ENCODE measurements around the gene ZNF428.
"Not testable (repeated sequence)": the region's sequence is repeated elsewhere in the genome, so short reads cannot be mapped to it uniquely, and the experiment has no call there.

ZNF428 gene

GRCh38 chr19:43616306-43616705, 3.1 kb downstream of the ZNF428 start:
- H3K4me1 ChIP-seq (ENCODE audit: control insufficient read depth, insufficient read depth, low read length) = peaks cover 13% of the 10 kb centered on the region
- no peak overlapping the region for H3K4me3 ChIP-seq (ENCODE audit: low read depth, low read length)
- H3K9me3 ChIP-seq (ENCODE audit: control insufficient read depth, insufficient read depth, low read depth, low read length) = no peaks in the 10 kb centered on the region
- no peak overlapping the region for H3K9ac ChIP-seq (ENCODE audit: low read length)
- H3K27ac ChIP-seq (ENCODE audit: low read depth, low read length) = no peak overlapping the region
- peaks cover 22% of the 10 kb centered on the region for H3K36me3 ChIP-seq (ENCODE audit: control insufficient read depth, insufficient read depth, low read length)
- H3K27me3 ChIP-seq (ENCODE audit: control insufficient read depth, insufficient read depth, low read length) = no peaks in the 10 kb centered on the region

GRCh38 chr19:43612374-43612773, 7.1 kb downstream of the ZNF428 start:
- peaks cover 28% of the 10 kb centered on the region for H3K36me3 ChIP-seq (ENCODE audit: control insufficient read depth, insufficient read depth, low read length)
- peaks cover 4% of the 10 kb centered on the region; the same call in 1 of the 2 replicates for H3K4me1 ChIP-seq (ENCODE audit: control insufficient read depth, insufficient read depth, low read length)
- H3K27ac ChIP-seq (ENCODE audit: low read depth, low read length) = no peak overlapping the region
- no peaks in the 10 kb centered on the region for H3K27me3 ChIP-seq (ENCODE audit: control insufficient read depth, insufficient read depth, low read length)
- no peak overlapping the region for H3K4me3 ChIP-seq (ENCODE audit: low read depth, low read length)
- no peaks in the 10 kb centered on the region for H3K9me3 ChIP-seq (ENCODE audit: control insufficient read depth, insufficient read depth, low read depth, low read length)
- no peak overlapping the region for H3K9ac ChIP-seq (ENCODE audit: low read length)

GRCh38 chr19:43611788-43612187, 7.6 kb downstream of the ZNF428 start, which contains the start of gene SRRM5:
TSS of gene SRRM5 (plus strand) at chr19:43612088. CDS start at chr19:43612122, 34 bp downstream.
- H3K9ac ChIP-seq (ENCODE audit: low read length) = no peak within 1 kb of the TSS
- no peak within 1 kb of the TSS for H3K27ac ChIP-seq (ENCODE audit: low read depth, low read length)
- H3K9me3 ChIP-seq (ENCODE audit: control insufficient read depth, insufficient read depth, low read depth, low read length) = no peaks in the 10 kb centered on the region
- peaks cover 4% of the 10 kb centered on the region; the same call in 1 of the 2 replicates for H3K4me1 ChIP-seq (ENCODE audit: control insufficient read depth, insufficient read depth, low read length)
- H3K27me3 ChIP-seq (ENCODE audit: control insufficient read depth, insufficient read depth, low read length) = no peaks in the 10 kb centered on the region
- H3K4me3 ChIP-seq (ENCODE audit: low read depth, low read length) = no peak within 1 kb of the TSS
- peaks cover 30% of the 10 kb centered on the region for H3K36me3 ChIP-seq (ENCODE audit: control insufficient read depth, insufficient read depth, low read length)

GRCh38 chr19:43610493-43610892, 8.9 kb downstream of the ZNF428 start:
- no peak overlapping the region for H3K4me3 ChIP-seq (ENCODE audit: low read depth, low read length)
- no peak overlapping the region for H3K9ac ChIP-seq (ENCODE audit: low read length)
- H3K27ac ChIP-seq (ENCODE audit: low read depth, low read length) = no peak overlapping the region
- H3K4me1 ChIP-seq (ENCODE audit: control insufficient read depth, insufficient read depth, low read length) = peaks cover 4% of the 10 kb centered on the region; the same call in 1 of the 2 replicates
- H3K9me3 ChIP-seq (ENCODE audit: control insufficient read depth, insufficient read depth, low read depth, low read length) = no peaks in the 10 kb centered on the region
- no peaks in the 10 kb centered on the region for H3K27me3 ChIP-seq (ENCODE audit: control insufficient read depth, insufficient read depth, low read length)
- H3K36me3 ChIP-seq (ENCODE audit: control insufficient read depth, insufficient read depth, low read length) = peaks cover 31% of the 10 kb centered on the region

- Histone ChIP-seq H3K27ac (ENCODE audit: low read depth, low read length) (no peak overlapping the region), H3K4me3 (ENCODE audit: low read depth, low read length) (no peak overlapping the region), H3K9ac (ENCODE audit: low read length) (no peak overlapping the region), H3K27me3 (ENCODE audit: control insufficient read depth, insufficient read depth, low read length) (no peaks in the 10 kb centered on the region), H3K36me3 (ENCODE audit: control insufficient read depth, insufficient read depth, low read length) (peaks cover 31% of the 10 kb centered on the region), H3K9me3 (ENCODE audit: control insufficient read depth, insufficient read depth, low read depth, low read length) (no peaks in the 10 kb centered on the region), H3K4me1 (ENCODE audit: control insufficient read depth, insufficient read depth, low read length) (peaks cover 4% of the 10 kb centered on the region; the same call in 1 of the 2 replicates)
These were observed 9.6 kb downstream of the ZNF428 start for GRCh38 chr19:43609872-43610271.

GRCh38 chr19:43607238-43608205, 11.9 kb downstream of the ZNF428 start:
- Histone ChIP-seq H3K36me3 (ENCODE audit: control insufficient read depth, insufficient read depth, low read length) (peaks cover 24% of the 10 kb centered on the region), H3K27me3 (ENCODE audit: control insufficient read depth, insufficient read depth, low read length) (no peaks in the 10 kb centered on the region), H3K27ac (ENCODE audit: low read depth, low read length) (no peak overlapping the region), H3K9ac (ENCODE audit: low read length) (no peak overlapping the region), H3K4me3 (ENCODE audit: low read depth, low read length) (no peak overlapping the region), H3K9me3 (ENCODE audit: control insufficient read depth, insufficient read depth, low read depth, low read length) (no peaks in the 10 kb centered on the region), H3K4me1 (ENCODE audit: control insufficient read depth, insufficient read depth, low read length) (peaks cover 4% of the 10 kb centered on the region; the same call in 1 of the 2 replicates)

GRCh38 chr19:43606569-43607229, 12.7 kb downstream of the ZNF428 start:
- Histone ChIP-seq H3K4me1 (ENCODE audit: control insufficient read depth, insufficient read depth, low read length) (peaks cover 4% of the 10 kb centered on the region; the same call in 1 of the 2 replicates), H3K27ac (ENCODE audit: low read depth, low read length) (no peak overlapping the region), H3K36me3 (ENCODE audit: control insufficient read depth, insufficient read depth, low read length) (peaks cover 16% of the 10 kb centered on the region), H3K9me3 (ENCODE audit: control insufficient read depth, insufficient read depth, low read depth, low read length) (no peaks in the 10 kb centered on the region), H3K4me3 (ENCODE audit: low read depth, low read length) (no peak overlapping the region), H3K9ac (ENCODE audit: low read length) (no peak overlapping the region), H3K27me3 (ENCODE audit: control insufficient read depth, insufficient read depth, low read length) (no peaks in the 10 kb centered on the region)

GRCh38 chr19:43605875-43606568, 13.4 kb downstream of the ZNF428 start:
- no peak overlapping the region for H3K27ac ChIP-seq (ENCODE audit: low read depth, low read length)

GRCh38 chr19:43600326-43600725, 19.1 kb downstream of the ZNF428 start:
- not testable (repeated sequence) for H3K4me3 ChIP-seq (ENCODE audit: low read depth, low read length); H3K4me1 ChIP-seq (ENCODE audit: control insufficient read depth, insufficient read depth, low read length); H3K9ac ChIP-seq (ENCODE audit: low read length); H3K9me3 ChIP-seq (ENCODE audit: control insufficient read depth, insufficient read depth, low read depth, low read length); H3K27me3 ChIP-seq (ENCODE audit: control insufficient read depth, insufficient read depth, low read length); H3K27ac ChIP-seq (ENCODE audit: low read depth, low read length)
- H3K36me3 ChIP-seq (ENCODE audit: control insufficient read depth, insufficient read depth, low read length) = peaks cover 19% of the 10 kb centered on the region

More at GRCh38 chr19:43605875-43606568, 13.4 kb downstream of the ZNF428 start:
- Histone ChIP-seq H3K4me3 (ENCODE audit: low read depth, low read length) (no peak overlapping the region), H3K4me1 (ENCODE audit: control insufficient read depth, insufficient read depth, low read length) (peaks cover 4% of the 10 kb centered on the region; the same call in 1 of the 2 replicates), H3K9me3 (ENCODE audit: control insufficient read depth, insufficient read depth, low read depth, low read length) (no peaks in the 10 kb centered on the region), H3K27me3 (ENCODE audit: control insufficient read depth, insufficient read depth, low read length) (no peaks in the 10 kb centered on the region), H3K9ac (ENCODE audit: low read length) (no peak overlapping the region), H3K36me3 (ENCODE audit: control insufficient read depth, insufficient read depth, low read length) (peaks cover 15% of the 10 kb centered on the region)

GRCh38 chr19:43599635-43600295, 19.7 kb downstream of the ZNF428 start:
- Histone ChIP-seq H3K9ac (ENCODE audit: low read length) (no peak overlapping the region), H3K27me3 (ENCODE audit: control insufficient read depth, insufficient read depth, low read length) (no peaks in the 10 kb centered on the region), H3K27ac (ENCODE audit: low read depth, low read length) (no peak overlapping the region), H3K4me1 (ENCODE audit: control insufficient read depth, insufficient read depth, low read length) (peaks cover 5% of the 10 kb centered on the region; the same call in 1 of the 2 replicates), H3K4me3 (ENCODE audit: low read depth, low read length) (no peak overlapping the region), H3K9me3 (ENCODE audit: control insufficient read depth, insufficient read depth, low read depth, low read length) (no peaks in the 10 kb centered on the region), H3K36me3 (ENCODE audit: control insufficient read depth, insufficient read depth, low read length) (peaks cover 19% of the 10 kb centered on the region)
